Stimulated activated CD4-positive, alpha-beta T cell treated with anti-CD3 and anti-CD28 coated beads, TNF-alpha, amount 100 ng/mL, for 24 hours (primary cell): ENCODE results near the gene MCM3AP.

Experiments used
- DNase-seq, 3 experiments: peaks; one replicate each; pipeline ENCODE4 v3.0.0-alpha.2; 2020; ENCODE audit warnings: low read depth in 3 of 3

MCM3AP gene

GRCh38 chr21:46285206-46285661 is at the start of gene MCM3AP:
Gene MCM3AP, minus strand, starts transcription at chr21:46285611. Its CDS starts 325 bp downstream, at chr21:46285286.
- no peak for DNase-seq

GRCh38 chr21:46334351-46335140 is 49.1 kb upstream of the MCM3AP start:
- DNase-seq = no peak

- no peak for DNase-seq
These were observed 44.4 kb upstream of the MCM3AP start for GRCh38 chr21:46329796-46330195.

GRCh38 chr21:46328151-46328550 is 42.7 kb upstream of the MCM3AP start:
- no peak for DNase-seq

GRCh38 chr21:46327711-46328110 is 42.3 kb upstream of the MCM3AP start:
- DNase-seq = no peak

GRCh38 chr21:46326110-46326703 is 40.8 kb upstream of the MCM3AP start:
- DNase-seq = no peak

GRCh38 chr21:46325073-46325912 is 39.9 kb upstream of the MCM3AP start:
- peak in 2 of 3 experiments; percentile 11 to 48 for DNase-seq

GRCh38 chr21:46324390-46325072 is 39.1 kb upstream of the MCM3AP start:
- peak; percentile 77 to 82 (median 77) for DNase-seq

- peak; percentile 92 to 97 (median 95) for DNase-seq
These were observed 38.4 kb upstream of the MCM3AP start, which contains the start of the genes C21orf58 and PCNT for GRCh38 chr21:46323710-46324389. Gene C21orf58, minus strand, starts transcription at chr21:46323870. Its CDS starts 1,132 bp downstream, at chr21:46322738. Gene PCNT, plus strand, starts transcription at chr21:46324156. Its CDS starts 73 bp downstream, at chr21:46324229.

GRCh38 chr21:46323227-46323709 is 37.9 kb upstream of the MCM3AP start:
- peak in 1 of 3 experiments; percentile 23 for DNase-seq

- peak in 1 of 3 experiments; percentile 16 for DNase-seq
These were observed 37.2 kb upstream of the MCM3AP start for GRCh38 chr21:46322351-46323226.

GRCh38 chr21:46320331-46320801 is 35.0 kb upstream of the MCM3AP start:
- DNase-seq = no peak

- no peak for DNase-seq
These were observed 33.8 kb upstream of the MCM3AP start for GRCh38 chr21:46319186-46319585.

GRCh38 chr21:46318464-46318845 is 33.0 kb upstream of the MCM3AP start:
- no peak for DNase-seq

- DNase-seq = no peak
These were observed 32.5 kb upstream of the MCM3AP start for GRCh38 chr21:46317710-46318463.

GRCh38 chr21:46316708-46317324 is 31.4 kb upstream of the MCM3AP start:
- DNase-seq = no peak

- DNase-seq = no peak
These were observed 29.1 kb upstream of the MCM3AP start for GRCh38 chr21:46314441-46315020.

- no peak for DNase-seq
These were observed 27.5 kb upstream of the MCM3AP start for GRCh38 chr21:46312949-46313348.
